K562 (cell line): Measurements from ENCODE around the gene IPO11. TPM values are rescaled to one million over a fixed set of nuclear protein-coding genes. Genes with fewer than 3 reads are reported as not detected.
A peak's percentile ranks its signal among the peaks of the same experiment; 100 is the strongest.

Experiments
- CREB1 ChIP-seq, 2 experiments: sonication (generic) in 1 of 2; formaldehyde crosslinking in 1 of 2; IDR thresholded peaks; 2 replicates each; pipeline versions ENCODE4 v1.6.1 to v1.8.0; 2012 to 2022; ENCODE audit warnings: inconsistent platforms in 1 of 2, mild to moderate bottlenecking in 1 of 2, missing genetic modification reagents in 1 of 2, moderate library complexity in 1 of 2
- DNMT1 ChIP-seq: fragments of 450-650 bp; IDR thresholded peaks from 2 replicates; pipeline ENCODE4 v1.6.1; 2016; ENCODE audit warnings: antibody characterized with exemption, mild to moderate bottlenecking
- E2F3 ChIP-seq: fragments of 250-450 bp; sonication (Bioruptor Pico); IDR thresholded peaks from 2 replicates; pipeline ENCODE4 v1.4.0; 2020; ENCODE audit warnings: mild to moderate bottlenecking
- ELF1 ChIP-seq: fragments of 200-800 bp; sonication (Bioruptor generic); IDR thresholded peaks from 2 replicates; pipeline ENCODE4 v1.6.1; 2016; ENCODE audit warnings: missing genetic modification characterization, missing compliant biosample characterization
- EP300 ChIP-seq: IDR thresholded peaks from 2 replicates; pipeline ENCODE4 v1.6.1; 2012; ENCODE audit warnings: low read length, improper control_type of control experiment
- ESRRA ChIP-seq: fragments of 450-650 bp; IDR thresholded peaks from 2 replicates; pipeline ENCODE4 v1.6.1; 2014; ENCODE audit warnings: low read depth, mild to moderate bottlenecking, moderate library complexity, borderline replicate concordance
- ETV6 ChIP-seq, 3 experiments: fragments of 150-350 bp in 1 of 3; sonication (generic) in 1 of 3; formaldehyde crosslinking in 1 of 3; IDR thresholded peaks; 2 replicates each; pipeline versions ENCODE4 v1.6.1 to v1.8.0; 2014 to 2022; ENCODE audit warnings: borderline replicate concordance in 2 of 3, low read depth in 2 of 3, antibody characterized with exemption in 1 of 3, low read length in 1 of 3, mild to moderate bottlenecking in 1 of 3, missing genetic modification reagents in 1 of 3
- GABPB2 ChIP-seq: fragments of 250-450 bp; sonication (Bioruptor Pico); conservative IDR thresholded peaks from 2 replicates; pipeline ENCODE4 v1.5.1; 2021; ENCODE audit warnings: mild to moderate bottlenecking
- HNRNPH1 ChIP-seq: fragments of 200-400 bp; formaldehyde crosslinking; optimal IDR thresholded peaks from 2 replicates; pipeline ENCODE3; 2017; ENCODE audit warnings: low read depth, mild to moderate bottlenecking, low read length, moderate library complexity
- ILF3 ChIP-seq: fragments of 450-650 bp; IDR thresholded peaks from 2 replicates; pipeline ENCODE4 v1.6.1; 2018; ENCODE audit warnings: antibody characterized with exemption, mild to moderate bottlenecking, moderate library complexity, borderline replicate concordance
- IRF2 ChIP-seq: sonication (generic); formaldehyde crosslinking; IDR thresholded peaks from 2 replicates; pipeline ENCODE4 v1.8.1; 2022; ENCODE audit warnings: mild to moderate bottlenecking, missing genetic modification reagents
- LEF1 ChIP-seq: fragments of 450-650 bp; IDR thresholded peaks from 2 replicates; pipeline ENCODE4 v1.6.1; 2016; ENCODE audit warnings: mild to moderate bottlenecking
- MED1 ChIP-seq: sonication (generic); formaldehyde crosslinking; IDR thresholded peaks from 2 replicates; pipeline ENCODE4 v1.8.1; 2023; ENCODE audit warnings: missing genetic modification reagents, borderline replicate concordance
- NR3C1 ChIP-seq: sonication (generic); formaldehyde crosslinking; IDR thresholded peaks from 2 replicates; pipeline ENCODE4 v1.8.1; 2022; ENCODE audit warnings: missing genetic modification reagents
- PHB2 ChIP-seq: fragments of 450-650 bp; IDR thresholded peaks from 2 replicates; pipeline ENCODE4 v1.6.1; 2017; ENCODE audit warnings: low read depth
- PRMT5 ChIP-seq: sonication (generic); formaldehyde crosslinking; IDR thresholded peaks from 2 replicates; pipeline ENCODE4 v1.5.0; 2020; ENCODE audit warnings: missing genetic modification reagents
- SP2 ChIP-seq: IDR thresholded peaks from 2 replicates; pipeline ENCODE4 v1.6.1; 2011; ENCODE audit warnings: mild to moderate bottlenecking, low read depth, low read length, moderate library complexity; ENCODE audit not compliant: poor library complexity, severe bottlenecking; ENCODE audit errors: extremely low read depth
- STAG1 ChIP-seq: sonication (generic); formaldehyde crosslinking; IDR thresholded peaks from 2 replicates; pipeline ENCODE4 v1.5.0; 2020; ENCODE audit warnings: missing genetic modification reagents, borderline replicate concordance
- STAT5B ChIP-seq: fragments of 250-450 bp; sonication (Bioruptor Pico); IDR thresholded peaks from 2 replicates; pipeline ENCODE4 v1.8.0; 2021; ENCODE audit warnings: mild to moderate bottlenecking, inconsistent platforms
- ZNF124 ChIP-seq: sonication (generic); formaldehyde crosslinking; IDR thresholded peaks from 2 replicates; pipeline ENCODE4 v1.8.1; 2022; ENCODE audit warnings: missing genetic modification reagents
- ZNF282 ChIP-seq: sonication (generic); formaldehyde crosslinking; IDR thresholded peaks from 2 replicates; pipeline ENCODE4 v1.8.1; 2023; ENCODE audit warnings: missing genetic modification reagents
- ZNF436 ChIP-seq: fragments of 250-450, 450-650 bp; sonication (Bioruptor Pico); formaldehyde crosslinking; IDR thresholded peaks from 2 replicates; pipeline ENCODE4 v1.7.0; 2020; ENCODE audit warnings: mild to moderate bottlenecking
- ZNF444 ChIP-seq: fragments of 250-450 bp; sonication (Bioruptor Pico); IDR thresholded peaks from 2 replicates; pipeline ENCODE4 v1.4.0; 2020; ENCODE audit warnings: mild to moderate bottlenecking, moderate library complexity
- ZNF589 ChIP-seq: fragments of 200-800 bp; sonication (Bioruptor generic); IDR thresholded peaks from 2 replicates; pipeline ENCODE4 v1.6.1; 2016; ENCODE audit warnings: low read depth, missing genetic modification characterization, missing compliant biosample characterization
- ZNF707 ChIP-seq: fragments of 250-450 bp; sonication (Bioruptor Pico); conservative IDR thresholded peaks from 2 replicates; pipeline ENCODE4 v1.8.0; 2022; ENCODE audit warnings: inconsistent platforms, mild to moderate bottlenecking, moderate library complexity
- polyA plus RNA-seq, 8 experiments: library from polyadenylated mRNA; depleted of rRNA in 4 of 8; stranded (reverse) in 5 of 8; unstranded in 3 of 8; fragments of >200 nt; fragmentation: Nextera tagmentation in 2 of 8; fragmentation: Illumina TruSeq in 1 of 8; extraction: Ambion mirVana in 2 of 8; extraction: Trizol in 1 of 8; gene quantifications; 2 replicates each; pipeline versions ENCODE4 v1.2.1 to v1.2.3, GENCODE V29; 2011 to 2014; ENCODE audit warnings: inconsistent platforms in 1 of 8, missing spikeins in 1 of 8
- total RNA-seq, 7 experiments: library from RNA; depleted of rRNA in 6 of 7; stranded (reverse); fragments of >200 nt in 6 of 7; fragmentation: Illumina TruSeq in 2 of 7; extraction: Trizol in 2 of 7; gene quantifications; 2 replicates each; pipeline versions ENCODE4 v1.2.1 to v1.2.3, GENCODE V29; 2011 to 2021; ENCODE audit warnings: low replicate concordance in 1 of 7
- TF ChIP-seq, protein P1 (sequence below): fragments of 450-650 bp; IDR thresholded peaks from 2 replicates; pipeline ENCODE4 v1.6.1; 2017; ENCODE audit warnings: mild to moderate bottlenecking, moderate library complexity
- TF ChIP-seq, protein P2 (sequence below): fragments of 450-650 bp; IDR thresholded peaks from 2 replicates; pipeline ENCODE4 v1.6.1; 2017; ENCODE audit warnings: antibody characterized with exemption, mild to moderate bottlenecking

The IPO11 gene
- total and polyA plus RNA-seq, 9 of the 15 experiments (the other 6 are each of a cell fraction or from before 2014, with no cell fraction given): 38.7 to 96.0 (median 70.9) TPM

DNA sequence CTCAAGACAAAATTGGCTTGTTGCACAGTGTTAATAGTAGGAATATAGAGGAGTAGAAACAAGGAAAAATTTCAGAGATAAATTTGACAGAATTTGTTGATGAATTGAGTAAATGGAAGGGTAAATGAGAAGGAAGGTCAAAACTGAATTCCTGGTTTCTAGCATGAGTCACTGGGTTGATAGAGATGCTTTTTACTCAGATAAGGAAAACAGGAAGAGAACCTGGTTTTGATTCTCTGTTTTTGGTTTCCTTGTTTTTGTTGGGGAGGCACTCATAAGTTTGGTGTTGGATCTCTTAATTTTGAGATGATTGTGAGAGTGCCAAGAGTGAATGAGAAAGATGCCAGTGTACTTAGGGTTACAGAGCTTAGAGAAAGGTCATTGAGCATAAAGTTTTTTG lies 173.2 kb downstream of the IPO11 start (continued):
- no peak for TF ChIP-seq ZNF124
- no peak for TF ChIP-seq STAT5B (CRISPR knock-in tag)
- TF ChIP-seq E2F3 (CRISPR knock-in tag): no peak
- TF ChIP-seq ZNF444 (CRISPR knock-in tag): no peak
- no peak for TF ChIP-seq ILF3
- TF ChIP-seq, protein P1, sequence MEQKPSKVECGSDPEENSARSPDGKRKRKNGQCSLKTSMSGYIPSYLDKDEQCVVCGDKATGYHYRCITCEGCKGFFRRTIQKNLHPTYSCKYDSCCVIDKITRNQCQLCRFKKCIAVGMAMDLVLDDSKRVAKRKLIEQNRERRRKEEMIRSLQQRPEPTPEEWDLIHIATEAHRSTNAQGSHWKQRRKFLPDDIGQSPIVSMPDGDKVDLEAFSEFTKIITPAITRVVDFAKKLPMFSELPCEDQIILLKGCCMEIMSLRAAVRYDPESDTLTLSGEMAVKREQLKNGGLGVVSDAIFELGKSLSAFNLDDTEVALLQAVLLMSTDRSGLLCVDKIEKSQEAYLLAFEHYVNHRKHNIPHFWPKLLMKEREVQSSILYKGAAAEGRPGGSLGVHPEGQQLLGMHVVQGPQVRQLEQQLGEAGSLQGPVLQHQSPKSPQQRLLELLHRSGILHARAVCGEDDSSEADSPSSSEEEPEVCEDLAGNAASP: no peak
- no peak for TF ChIP-seq STAG1 (CRISPR knock-in tag)
- no peak for TF ChIP-seq NR3C1
- peak; percentile 32; the same call in 1 of the 2 replicates for TF ChIP-seq LEF1
- TF ChIP-seq DNMT1: no peak
- no peak for TF ChIP-seq ZNF707 (CRISPR knock-in tag)
- TF ChIP-seq HNRNPH1: no peak
- no peak for TF ChIP-seq ZNF589 (CRISPR knock-in tag)
- TF ChIP-seq SP2: no peak
- no peak for TF ChIP-seq ZNF282 (CRISPR knock-in tag)
- TF ChIP-seq IRF2: no peak
- TF ChIP-seq ELF1 (tag): 0 out of 2 replicates have a peak, but pooled peaks have one; percentile 54
- no peak for TF ChIP-seq MED1 (CRISPR knock-in tag)
- no peak for TF ChIP-seq PRMT5
- no peak for TF ChIP-seq GABPB2 (CRISPR knock-in tag)
- TF ChIP-seq PHB2: no peak
- TF ChIP-seq EP300: peak; percentile 43; the same call in 1 of the 2 replicates
- TF ChIP-seq, protein P2, sequence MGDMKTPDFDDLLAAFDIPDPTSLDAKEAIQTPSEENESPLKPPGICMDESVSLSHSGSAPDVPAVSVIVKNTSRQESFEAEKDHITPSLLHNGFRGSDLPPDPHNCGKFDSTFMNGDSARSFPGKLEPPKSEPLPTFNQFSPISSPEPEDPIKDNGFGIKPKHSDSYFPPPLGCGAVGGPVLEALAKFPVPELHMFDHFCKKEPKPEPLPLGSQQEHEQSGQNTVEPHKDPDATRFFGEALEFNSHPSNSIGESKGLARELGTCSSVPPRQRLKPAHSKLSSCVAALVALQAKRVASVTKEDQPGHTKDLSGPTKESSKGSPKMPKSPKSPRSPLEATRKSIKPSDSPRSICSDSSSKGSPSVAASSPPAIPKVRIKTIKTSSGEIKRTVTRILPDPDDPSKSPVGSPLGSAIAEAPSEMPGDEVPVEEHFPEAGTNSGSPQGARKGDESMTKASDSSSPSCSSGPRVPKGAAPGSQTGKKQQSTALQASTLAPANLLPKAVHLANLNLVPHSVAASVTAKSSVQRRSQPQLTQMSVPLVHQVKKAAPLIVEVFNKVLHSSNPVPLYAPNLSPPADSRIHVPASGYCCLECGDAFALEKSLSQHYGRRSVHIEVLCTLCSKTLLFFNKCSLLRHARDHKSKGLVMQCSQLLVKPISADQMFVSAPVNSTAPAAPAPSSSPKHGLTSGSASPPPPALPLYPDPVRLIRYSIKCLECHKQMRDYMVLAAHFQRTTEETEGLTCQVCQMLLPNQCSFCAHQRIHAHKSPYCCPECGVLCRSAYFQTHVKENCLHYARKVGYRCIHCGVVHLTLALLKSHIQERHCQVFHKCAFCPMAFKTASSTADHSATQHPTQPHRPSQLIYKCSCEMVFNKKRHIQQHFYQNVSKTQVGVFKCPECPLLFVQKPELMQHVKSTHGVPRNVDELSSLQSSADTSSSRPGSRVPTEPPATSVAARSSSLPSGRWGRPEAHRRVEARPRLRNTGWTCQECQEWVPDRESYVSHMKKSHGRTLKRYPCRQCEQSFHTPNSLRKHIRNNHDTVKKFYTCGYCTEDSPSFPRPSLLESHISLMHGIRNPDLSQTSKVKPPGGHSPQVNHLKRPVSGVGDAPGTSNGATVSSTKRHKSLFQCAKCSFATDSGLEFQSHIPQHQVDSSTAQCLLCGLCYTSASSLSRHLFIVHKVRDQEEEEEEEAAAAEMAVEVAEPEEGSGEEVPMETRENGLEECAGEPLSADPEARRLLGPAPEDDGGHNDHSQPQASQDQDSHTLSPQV: 0 out of 2 replicates have a peak, but pooled peaks have one; percentile 47
- TF ChIP-seq ESRRA: peak; percentile 54
- TF ChIP-seq CREB1 (IDR thresholded peaks at IDR 0.05): no peak
- no peak for TF ChIP-seq CREB1 (CRISPR knock-in tag; IDR thresholded peaks at IDR 0.05)
- TF ChIP-seq ZNF436 (CRISPR knock-in tag): no peak
- TF ChIP-seq ETV6 (IDR thresholded peaks at IDR 0.05; ENCODE audit: borderline replicate concordance in 1 of 2, low read depth in 2 of 2, low read length in 1 of 2): no peak
- TF ChIP-seq ETV6 (CRISPR knock-in tag; IDR thresholded peaks at IDR 0.05; ENCODE audit: borderline replicate concordance): no peak
